ENCODE data around the gene TTC9B.

Gene TTC9B

GRCh38 chr19:40247735-40248262 lies 29.6 kb upstream of the TTC9B start:
- no peak for DNase-seq

GRCh38 chr19:40247178-40247577 lies 29.0 kb upstream of the TTC9B start:
- no peak for DNase-seq

GRCh38 chr19:40246292-40247073 lies 28.3 kb upstream of the TTC9B start:
- DNase-seq, result no peak

GRCh38 chr19:40245506-40246128 lies 27.4 kb upstream of the TTC9B start:
- DNase-seq, result no peak

DNA sequence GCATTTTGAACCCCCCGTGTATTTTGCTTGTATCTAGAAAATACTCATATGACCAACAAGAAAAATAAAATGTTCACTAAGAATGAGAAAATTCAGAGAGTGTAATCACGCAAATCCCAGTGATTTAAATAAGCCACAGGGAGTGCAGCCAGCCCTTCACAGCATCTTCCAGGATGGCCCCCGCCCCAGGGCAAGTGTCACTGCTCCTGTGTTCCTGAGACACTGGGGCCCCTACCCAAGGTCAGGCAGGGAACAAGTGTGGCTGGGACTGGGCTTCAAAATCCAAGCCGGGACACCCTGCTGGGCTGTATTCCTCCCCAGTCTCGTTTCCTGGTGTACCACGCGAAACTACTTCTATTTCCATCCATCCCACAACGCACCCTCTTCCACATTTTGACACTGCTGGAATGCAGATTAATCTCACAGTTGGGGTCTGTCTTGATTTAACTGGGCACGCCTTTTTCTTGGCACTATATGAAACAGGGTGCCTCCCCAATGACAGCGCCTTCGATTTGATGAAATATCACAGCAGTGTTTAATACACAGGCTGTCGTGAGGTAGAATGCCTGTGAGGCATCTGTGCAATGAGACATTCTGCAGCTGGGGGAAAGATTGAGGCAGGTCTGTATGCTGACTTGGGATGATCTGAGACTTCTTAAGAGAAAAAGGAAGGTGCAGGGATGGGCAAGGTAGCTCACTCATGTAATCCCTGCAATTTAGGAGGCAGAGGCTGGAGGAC lies 26.6 kb upstream of the TTC9B start:
- DNase-seq, result no peak

- no peak for DNase-seq
These were observed 25.0 kb upstream of the TTC9B start for GRCh38 chr19:40243181-40243580.

DNA sequence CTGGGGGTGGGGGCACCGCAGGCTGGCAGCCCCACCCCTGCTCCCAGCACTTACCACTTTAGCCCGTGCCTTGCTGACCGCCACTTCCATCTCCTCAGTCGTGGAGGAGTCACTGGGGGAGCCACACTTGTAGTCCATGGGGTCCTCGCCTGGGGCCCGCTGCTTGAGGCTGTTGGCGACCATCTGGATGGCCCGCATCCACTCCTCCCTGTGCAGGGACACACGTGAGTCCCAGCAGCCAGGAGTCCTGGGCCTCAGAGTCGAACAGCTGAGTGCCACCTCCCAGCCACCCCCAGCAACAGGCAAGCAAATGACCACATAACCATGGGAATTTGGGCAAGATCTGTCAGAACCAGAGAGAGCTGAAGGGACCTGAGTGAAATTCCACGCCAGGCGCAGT lies 24.3 kb upstream of the TTC9B start:
- DNase-seq, result no peak

- no peak for DNase-seq
These were observed 23.7 kb upstream of the TTC9B start for GRCh38 chr19:40241809-40242384.

- no peak for DNase-seq
These were observed 23.1 kb upstream of the TTC9B start for GRCh38 chr19:40241125-40241808.

- no peak for DNase-seq
These were observed 22.1 kb upstream of the TTC9B start for GRCh38 chr19:40240332-40240731.

DNA sequence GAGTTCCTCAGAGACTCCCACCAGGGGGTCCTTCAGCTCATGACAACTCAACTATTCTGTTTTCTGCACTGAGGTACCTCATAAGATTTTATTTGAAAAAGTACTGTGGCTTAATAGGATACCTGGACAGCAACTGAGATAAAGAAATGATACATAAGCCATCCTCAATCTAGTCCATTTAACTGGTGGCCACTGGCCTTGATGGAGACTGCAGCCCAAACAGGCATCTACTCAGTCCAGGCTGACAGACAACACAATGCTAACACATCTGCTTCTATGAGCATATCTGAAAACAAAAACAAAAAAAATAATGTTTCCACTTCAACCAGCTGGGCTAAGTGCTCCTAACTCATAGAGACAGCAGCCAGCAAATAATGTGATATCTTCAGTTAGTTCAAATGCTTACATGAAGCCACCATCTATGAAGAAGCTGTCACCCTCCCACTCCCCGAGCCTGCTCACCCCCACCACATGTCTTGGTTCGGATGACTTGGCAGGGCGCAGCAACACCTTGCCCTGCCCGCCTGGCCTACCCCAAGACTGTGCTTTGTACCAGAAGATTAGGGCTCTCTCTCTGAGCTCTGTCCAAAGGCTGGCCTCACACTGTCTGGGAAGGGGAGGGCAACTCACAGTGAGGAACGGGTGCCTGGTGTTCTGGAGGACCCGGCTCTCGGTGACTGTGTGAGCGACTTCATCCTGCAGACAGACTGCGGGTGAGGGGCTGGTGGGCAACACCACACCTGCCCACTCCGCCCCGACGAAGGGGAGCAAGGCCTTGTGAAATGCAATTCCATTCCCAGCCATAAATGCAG lies 21.4 kb upstream of the TTC9B start:
- no peak for DNase-seq

DNA sequence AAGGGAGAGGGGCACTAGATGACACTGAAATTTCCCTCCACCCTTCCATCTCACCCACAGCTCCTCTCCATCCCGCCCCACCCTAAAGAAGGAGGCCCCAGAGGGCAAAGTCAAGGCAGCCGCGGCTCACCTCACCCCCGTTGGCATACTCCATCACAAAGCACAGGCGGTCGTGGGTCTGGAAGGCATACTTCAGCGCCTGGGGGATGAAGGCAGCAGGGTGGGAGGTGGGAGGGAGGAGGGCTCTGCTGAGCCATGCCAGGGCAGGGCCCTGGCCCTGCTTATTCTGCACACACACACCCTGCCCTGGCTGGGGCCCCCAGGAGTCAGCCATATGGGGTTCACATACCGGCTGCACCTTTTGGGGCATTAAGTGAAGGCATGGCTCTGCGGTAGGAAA lies 20.6 kb upstream of the TTC9B start:
- DNase-seq, result no peak

GRCh38 chr19:40237791-40238190 lies 19.6 kb upstream of the TTC9B start:
- DNase-seq, result no peak

- DNase-seq, result no peak
These were observed 18.2 kb upstream of the TTC9B start for GRCh38 chr19:40236366-40236765.

- DNase-seq, result no peak
These were observed 17.8 kb upstream of the TTC9B start for GRCh38 chr19:40236026-40236355.

- no peak for DNase-seq
These were observed 17.2 kb upstream of the TTC9B start for GRCh38 chr19:40235238-40236025.

DNA sequence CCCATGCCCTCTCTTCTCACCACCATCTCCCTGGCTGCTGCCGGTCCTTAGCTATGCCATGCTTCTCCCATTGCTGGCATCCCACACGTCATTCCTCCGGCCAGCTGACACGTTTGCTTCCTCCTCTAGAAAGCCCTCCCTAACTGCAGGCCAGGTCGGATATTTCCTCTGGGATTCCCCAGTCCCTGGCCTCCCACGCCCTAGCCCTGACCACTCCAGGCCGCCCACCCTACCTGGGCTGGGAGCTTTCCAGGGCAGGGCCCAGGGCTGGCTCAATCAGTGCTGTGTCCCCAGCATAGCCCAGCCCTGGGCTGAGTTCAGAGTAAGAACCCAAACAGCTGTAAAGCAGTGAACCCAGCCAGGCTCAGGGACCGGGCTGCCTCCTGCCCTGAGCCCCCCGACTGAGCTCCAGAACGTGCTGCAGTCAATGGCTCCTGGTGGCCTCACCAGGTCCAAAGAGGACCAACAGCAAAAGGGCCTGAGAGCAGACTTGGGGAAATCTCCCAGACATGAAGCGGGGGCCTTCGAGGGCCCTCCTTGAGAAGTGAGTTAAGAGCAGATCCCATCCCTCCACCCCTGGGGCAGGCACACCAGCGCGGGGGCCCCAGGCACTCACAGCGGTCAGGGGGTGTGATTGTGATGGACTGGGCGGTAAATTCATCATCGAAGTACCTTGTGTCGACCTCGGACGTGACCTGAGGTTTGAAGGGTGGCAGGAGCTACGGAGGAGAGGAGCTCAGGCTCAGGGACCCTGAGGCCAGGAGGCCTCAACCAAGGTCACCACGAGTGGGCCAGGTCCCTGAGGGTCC lies 16.4 kb upstream of the TTC9B start:
- DNase-seq, result no peak

GRCh38 chr19:40233811-40234389 lies 15.7 kb upstream of the TTC9B start:
- no peak for DNase-seq

DNA sequence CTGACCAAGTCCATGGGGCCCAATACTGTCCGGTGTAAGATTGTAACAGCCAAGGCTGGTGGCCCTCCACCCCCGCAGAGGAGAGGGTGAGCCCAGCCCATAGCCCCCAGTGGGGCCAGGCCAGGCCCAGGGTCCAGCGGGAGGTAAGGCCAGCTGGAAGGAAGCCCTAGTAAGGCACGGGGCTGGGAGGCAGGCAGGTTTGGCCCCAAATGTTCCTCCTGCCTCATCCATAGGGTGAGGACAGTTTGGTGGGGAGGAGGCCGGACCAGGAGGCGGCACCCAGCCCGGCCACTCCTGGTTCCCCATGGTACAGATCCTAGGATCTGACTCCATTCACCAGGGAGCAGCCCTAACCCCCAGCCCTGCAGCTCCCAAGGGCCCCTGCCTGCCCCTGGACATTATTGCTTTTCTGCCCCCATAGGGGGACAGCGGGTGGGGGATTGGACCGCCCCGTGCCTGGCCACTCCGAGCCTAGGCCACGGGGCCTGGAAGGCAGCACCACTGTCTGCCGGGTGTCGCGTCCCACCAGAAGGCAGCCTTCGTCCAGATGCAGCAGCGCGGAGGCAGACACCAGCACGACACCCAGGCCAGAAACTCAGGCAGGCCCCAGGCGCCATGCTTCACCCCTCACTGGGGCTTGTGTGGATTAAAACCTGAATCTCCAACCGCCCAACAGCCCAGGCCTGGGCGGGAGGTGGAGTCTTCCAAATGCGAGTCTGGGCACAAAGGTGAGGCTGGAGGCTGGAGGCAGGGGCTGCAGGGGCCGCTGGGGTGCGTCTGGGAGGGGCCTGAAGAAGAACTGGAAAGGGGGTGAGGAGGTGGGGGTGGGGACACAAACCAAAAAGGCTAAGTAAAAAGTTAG lies 15.0 kb upstream of the TTC9B start:
- no peak for DNase-seq
